ENCODE results near the gene OR5K2. TPM values are rescaled to one million over a fixed set of nuclear protein-coding genes. Genes with fewer than 3 reads are reported as not detected.

The OR5K2 gene
- total RNA-seq, 1 donor from 2014 or later = not detected

GRCh38 chr3:98500019-98500418 is 2.5 kb downstream of the OR5K2 start:
- TF ChIP-seq CTCF (IDR thresholded peaks at IDR 0.05) = no peak
- no peak overlapping the region for H3K4me3 Mint-ChIP-seq (ENCODE audit: unreplicated experiment)
- H3K36me3 Mint-ChIP-seq (ENCODE audit: unreplicated experiment) = no peaks in the 10 kb centered on the region
- DNase-seq (ENCODE audit: extremely low spot score, unreplicated experiment) = no peak
- no peaks in the 10 kb centered on the region for H3K9me3 Mint-ChIP-seq (ENCODE audit: unreplicated experiment)
- no peaks in the 10 kb centered on the region for H3K4me1 Mint-ChIP-seq (ENCODE audit: unreplicated experiment)
- peaks cover 46% of the 10 kb centered on the region for H3K27me3 Mint-ChIP-seq (ENCODE audit: unreplicated experiment)
- no peak overlapping the region for H3K27ac Mint-ChIP-seq (ENCODE audit: unreplicated experiment)

GRCh38 chr3:98501270-98501669 is 3.8 kb downstream of the OR5K2 start:
- no peak for DNase-seq (ENCODE audit: extremely low spot score, unreplicated experiment)
- Mint-ChIP-seq H3K4me1 (ENCODE audit: unreplicated experiment) (no peaks in the 10 kb centered on the region), H3K27ac (ENCODE audit: unreplicated experiment) (no peak overlapping the region)

GRCh38 chr3:98501863-98502576 is 4.5 kb downstream of the OR5K2 start:
- no peaks in the 10 kb centered on the region for H3K36me3 Mint-ChIP-seq (ENCODE audit: unreplicated experiment)
- H3K9me3 Mint-ChIP-seq (ENCODE audit: unreplicated experiment) = no peaks in the 10 kb centered on the region
- no peaks in the 10 kb centered on the region for H3K4me1 Mint-ChIP-seq (ENCODE audit: unreplicated experiment)
- H3K27me3 Mint-ChIP-seq (ENCODE audit: unreplicated experiment) = peaks cover 39% of the 10 kb centered on the region
- no peak for TF ChIP-seq CTCF (IDR thresholded peaks at IDR 0.05)
- no peak for DNase-seq (ENCODE audit: extremely low spot score, unreplicated experiment)
- no peak overlapping the region for H3K4me3 Mint-ChIP-seq (ENCODE audit: unreplicated experiment)
- H3K27ac Mint-ChIP-seq (ENCODE audit: unreplicated experiment) = no peak overlapping the region

More at GRCh38 chr3:98501270-98501669, 3.8 kb downstream of the OR5K2 start:
- TF ChIP-seq CTCF (IDR thresholded peaks at IDR 0.05) = no peak
- H3K27me3 Mint-ChIP-seq (ENCODE audit: unreplicated experiment) = peaks cover 41% of the 10 kb centered on the region
- H3K4me3 Mint-ChIP-seq (ENCODE audit: unreplicated experiment) = no peak overlapping the region
- no peaks in the 10 kb centered on the region for H3K9me3 Mint-ChIP-seq (ENCODE audit: unreplicated experiment)
- H3K36me3 Mint-ChIP-seq (ENCODE audit: unreplicated experiment) = no peaks in the 10 kb centered on the region

- Mint-ChIP-seq H3K9me3 (ENCODE audit: unreplicated experiment) (no peaks in the 10 kb centered on the region), H3K4me3 (ENCODE audit: unreplicated experiment) (no peak overlapping the region)
These were observed 7.1 kb downstream of the OR5K2 start for GRCh38 chr3:98504539-98504938.

More at GRCh38 chr3:98504539-98504938, 7.1 kb downstream of the OR5K2 start:
- H3K4me1 Mint-ChIP-seq (ENCODE audit: unreplicated experiment) = no peaks in the 10 kb centered on the region
- peaks cover 4% of the 10 kb centered on the region for H3K36me3 Mint-ChIP-seq (ENCODE audit: unreplicated experiment)
- no peak for DNase-seq (ENCODE audit: extremely low spot score, unreplicated experiment)
- TF ChIP-seq CTCF (IDR thresholded peaks at IDR 0.05) = no peak
- H3K27ac Mint-ChIP-seq (ENCODE audit: unreplicated experiment) = no peak overlapping the region
- H3K27me3 Mint-ChIP-seq (ENCODE audit: unreplicated experiment) = peaks cover 19% of the 10 kb centered on the region

All from osteocyte (in vitro differentiated cells).